ENCODE data around the gene EVA1B.

Gene EVA1B

DNA sequence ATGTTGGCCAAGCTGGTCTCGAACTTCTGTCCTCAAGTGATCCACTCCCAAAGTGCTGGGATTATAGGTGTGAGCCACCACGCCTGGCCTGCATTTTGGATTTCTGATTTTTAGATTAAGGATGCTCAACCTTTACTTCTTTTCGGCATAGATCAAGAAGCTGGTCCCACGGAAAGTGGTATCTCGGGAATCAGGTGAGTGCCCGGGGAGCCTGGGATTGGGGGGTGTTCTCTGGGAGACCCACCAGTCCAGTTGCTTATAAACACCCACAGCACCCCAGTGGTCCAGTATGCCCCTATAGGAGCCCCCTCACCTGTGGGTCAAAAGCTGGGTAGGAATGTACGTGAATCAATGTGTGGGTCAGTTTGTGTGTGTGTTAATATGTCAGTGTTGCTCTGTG lies 14.0 kb downstream of the EVA1B start:
- no peak for DNase-seq (ENCODE audit: low spot score)

DNA sequence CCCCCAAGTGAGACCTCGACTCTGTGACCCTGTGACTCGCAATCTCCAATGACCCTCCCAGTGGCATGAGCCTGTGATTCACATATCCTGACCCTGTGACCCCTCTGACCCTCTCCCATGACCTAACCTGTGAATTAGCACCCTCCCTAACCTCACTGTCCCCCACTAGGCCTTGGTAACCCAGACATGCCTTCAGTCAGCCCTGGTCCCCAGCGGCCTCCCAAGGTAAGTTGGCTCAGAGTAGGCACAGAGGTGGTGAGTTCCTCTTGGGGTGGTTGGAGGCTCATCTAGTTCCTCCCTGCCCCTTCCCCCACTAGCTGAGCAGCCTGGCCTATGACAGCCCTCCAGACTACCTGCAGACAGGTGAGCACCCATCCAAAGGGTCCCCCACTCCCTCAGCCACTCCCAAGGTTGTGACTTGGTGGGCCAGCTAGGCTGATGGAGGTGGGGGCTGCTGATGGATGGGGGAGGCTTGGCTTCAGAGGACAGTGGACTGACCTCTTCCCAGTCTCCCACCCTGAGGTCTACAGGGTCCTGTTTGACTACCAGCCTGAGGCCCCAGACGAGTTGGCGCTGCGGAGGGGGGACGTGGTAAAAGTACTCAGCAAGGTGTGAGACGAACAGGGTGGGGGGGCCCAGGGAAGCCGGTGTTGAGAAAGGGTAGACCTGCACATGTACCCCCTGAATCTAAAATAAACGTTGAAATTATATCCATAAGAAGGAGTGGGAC lies 15.7 kb downstream of the EVA1B start:
- no peak for DNase-seq (ENCODE audit: low spot score)

DNA sequence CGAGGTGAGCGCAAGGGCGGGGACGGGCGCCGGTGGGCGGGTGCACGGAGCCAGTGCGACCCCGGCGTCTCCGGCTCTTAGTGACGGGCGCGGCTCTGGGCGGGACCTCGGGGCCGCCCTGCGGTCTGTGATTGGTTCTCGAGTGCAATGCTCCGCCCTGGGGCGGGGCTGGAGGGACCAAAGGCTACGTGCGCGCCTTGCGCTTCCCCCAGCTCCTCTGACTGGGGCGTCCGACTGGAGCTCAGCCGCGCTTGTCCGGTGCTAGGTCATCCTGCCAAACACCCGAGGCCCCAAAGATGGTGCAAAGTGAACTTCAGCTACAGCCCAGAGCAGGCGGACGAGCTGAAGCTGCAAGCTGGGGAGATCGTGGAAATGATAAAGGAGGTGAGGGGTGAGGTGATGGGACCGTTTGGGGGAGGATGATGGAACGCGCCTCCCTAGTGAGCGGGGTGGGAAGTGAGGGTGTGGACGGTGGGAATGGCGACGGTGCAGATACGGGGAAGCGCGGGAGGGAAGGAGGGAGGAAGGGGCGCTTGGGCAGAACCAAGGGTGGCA lies 16.5 kb downstream of the EVA1B start:
- peak; percentile 94 for DNase-seq (ENCODE audit: low spot score)

DNA sequence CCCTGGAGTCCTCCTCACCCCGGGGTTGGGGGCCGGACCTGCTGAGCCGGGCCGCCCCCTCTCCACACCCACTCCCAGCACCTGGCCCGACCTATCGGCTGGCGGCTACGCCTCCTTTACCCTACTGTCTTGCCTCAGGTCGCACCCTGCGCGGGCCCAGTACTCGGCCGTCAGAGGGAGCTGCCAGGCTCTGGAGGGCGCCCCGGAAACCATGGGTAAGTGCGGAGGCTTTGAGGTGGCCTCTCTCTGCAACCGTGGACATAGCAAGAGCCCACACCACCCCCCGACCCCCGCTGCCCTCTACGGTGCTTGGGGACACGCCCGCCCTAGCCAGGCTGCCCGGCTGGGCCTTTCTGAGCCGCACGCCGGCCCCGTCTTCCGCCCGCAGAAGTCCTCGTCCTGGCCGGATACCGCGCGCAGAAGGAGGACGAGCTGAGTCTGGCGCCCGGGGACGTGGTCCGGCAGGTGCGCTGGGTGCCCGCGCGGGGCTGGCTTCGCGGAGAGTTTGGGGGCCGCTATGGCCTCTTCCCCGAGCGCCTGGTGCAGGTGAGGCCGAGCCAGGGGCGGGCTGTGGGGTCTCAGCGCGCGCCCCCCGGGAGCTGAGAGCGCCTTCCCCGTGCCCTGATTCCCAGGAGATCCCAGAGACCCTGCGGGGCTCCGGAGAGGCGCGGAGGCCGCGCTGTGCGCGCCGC lies 17.1 kb downstream of the EVA1B start, which contains the start of gene SH3D21:
SH3D21 (plus strand) TSS at position 159 of the 692 bp plus-strand sequence; CDS start at position 212, 53 bp downstream.
- DNase-seq (ENCODE audit: low spot score), result peak; percentile 79

DNA sequence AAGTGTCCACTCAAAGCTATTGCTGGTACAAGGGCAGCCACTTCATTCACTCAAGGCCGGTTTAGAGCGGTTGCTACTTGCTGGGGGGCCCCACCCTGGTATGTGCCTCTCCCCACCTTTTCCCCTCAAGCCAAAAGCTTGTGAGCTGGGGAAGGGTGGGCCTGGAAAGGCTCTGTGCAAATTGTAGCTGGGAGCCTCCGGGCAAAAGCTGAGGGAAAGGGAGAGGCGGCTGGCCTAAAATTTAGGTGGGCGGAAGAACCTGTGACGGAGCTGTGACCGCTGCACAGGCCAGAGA lies 17.6 kb downstream of the EVA1B start:
- no peak for DNase-seq (ENCODE audit: low spot score)

DNA sequence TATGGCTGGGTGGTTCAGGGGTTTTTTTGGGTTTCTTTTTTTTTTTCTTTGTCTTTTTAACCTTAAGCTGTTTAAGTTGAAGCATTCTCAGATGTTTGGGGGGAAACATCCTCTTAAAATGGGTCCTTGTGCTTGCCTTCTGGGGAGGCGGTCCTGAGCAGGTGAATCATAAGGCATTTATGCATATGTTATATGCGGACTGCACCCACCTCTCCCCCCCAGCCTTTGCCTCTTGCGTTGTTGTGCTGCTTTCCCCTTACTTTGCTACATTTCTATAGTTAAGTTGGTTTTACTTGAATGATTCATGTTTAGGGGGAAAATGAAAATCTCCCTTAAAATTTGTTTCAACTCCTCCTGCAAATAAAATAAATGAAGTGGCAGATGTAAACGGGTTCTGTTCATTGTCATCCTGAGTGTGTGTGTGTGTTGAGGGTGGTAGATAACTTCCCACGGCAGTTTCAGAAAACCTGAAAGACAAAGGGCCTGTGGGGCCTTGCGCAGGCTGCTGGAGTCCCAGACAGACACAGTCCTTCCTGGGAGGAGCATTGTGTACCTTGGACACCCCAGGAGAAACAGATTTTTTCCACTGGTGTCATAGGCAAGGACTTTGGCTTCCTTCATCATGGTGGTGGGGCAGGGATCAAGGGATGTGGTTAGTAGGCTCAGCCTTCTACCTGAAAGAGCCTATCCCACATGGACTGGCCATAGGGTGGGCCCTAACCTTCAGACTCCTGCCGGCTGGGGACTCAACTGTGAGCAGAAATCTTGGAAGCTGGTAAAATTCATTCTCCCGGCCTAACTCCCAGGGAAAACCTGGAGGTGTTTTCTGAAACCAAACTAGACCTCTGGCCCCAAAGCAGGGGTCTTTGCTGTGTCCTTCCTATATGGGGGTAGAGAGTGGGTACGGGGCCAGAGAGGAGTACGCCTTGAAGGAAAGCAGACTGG lies 18.2 kb downstream of the EVA1B start:
- no peak for DNase-seq (ENCODE audit: low spot score)

DNA sequence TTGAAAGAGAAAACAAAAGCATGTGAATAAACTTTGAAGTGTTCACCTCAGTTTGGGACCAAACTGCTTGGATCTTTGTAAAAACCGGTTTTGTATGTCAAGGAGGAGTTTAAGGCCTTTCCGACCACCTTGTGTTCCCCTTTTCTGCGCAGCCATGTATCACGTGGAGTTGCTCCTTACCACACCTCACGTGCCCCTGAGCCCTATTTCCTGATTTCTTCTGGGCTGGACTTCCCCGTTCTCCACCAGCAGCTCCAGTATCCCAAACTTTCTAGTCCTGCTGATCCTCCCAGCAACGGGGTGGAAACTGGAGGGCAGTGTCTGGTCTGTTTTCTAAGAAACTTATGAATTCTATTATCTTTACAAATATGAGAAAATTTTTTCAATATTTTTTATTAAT lies 18.9 kb downstream of the EVA1B start:
- no peak for DNase-seq (ENCODE audit: low spot score)

DNA sequence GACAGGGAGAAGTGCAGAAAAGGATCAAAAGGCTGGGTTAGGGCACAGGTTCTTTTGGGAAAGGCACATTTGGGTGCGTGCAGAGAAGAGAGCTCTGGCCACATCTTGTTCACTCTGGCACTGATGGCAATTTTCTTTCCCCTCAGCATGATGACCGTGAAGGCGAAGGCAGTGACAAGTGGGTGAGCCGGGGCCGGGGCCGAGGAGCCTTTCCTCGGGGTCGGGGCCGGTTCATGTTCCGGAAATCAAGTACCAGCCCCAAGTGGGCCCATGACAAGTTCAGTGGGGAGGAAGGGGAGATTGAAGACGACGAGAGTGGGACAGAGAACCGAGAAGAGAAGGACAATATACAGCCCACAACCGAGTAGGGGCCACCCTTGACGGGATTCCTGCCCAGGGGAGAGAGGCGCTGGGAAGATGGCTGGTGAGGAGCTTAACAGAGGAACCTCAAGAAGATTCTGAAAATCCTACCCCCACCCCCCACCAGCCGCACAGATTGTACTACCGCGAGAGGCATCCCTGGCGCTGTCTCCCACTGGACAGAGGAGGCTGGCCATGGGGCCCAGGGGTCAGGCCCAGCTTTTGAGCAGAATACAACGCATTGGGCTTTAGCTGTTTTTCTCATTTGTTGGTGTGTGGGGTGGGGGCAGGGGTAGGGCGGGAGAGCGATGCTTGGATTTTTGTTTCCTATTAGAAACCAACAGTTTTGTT lies 19.6 kb downstream of the EVA1B start:
- no peak for DNase-seq (ENCODE audit: low spot score)

DNA sequence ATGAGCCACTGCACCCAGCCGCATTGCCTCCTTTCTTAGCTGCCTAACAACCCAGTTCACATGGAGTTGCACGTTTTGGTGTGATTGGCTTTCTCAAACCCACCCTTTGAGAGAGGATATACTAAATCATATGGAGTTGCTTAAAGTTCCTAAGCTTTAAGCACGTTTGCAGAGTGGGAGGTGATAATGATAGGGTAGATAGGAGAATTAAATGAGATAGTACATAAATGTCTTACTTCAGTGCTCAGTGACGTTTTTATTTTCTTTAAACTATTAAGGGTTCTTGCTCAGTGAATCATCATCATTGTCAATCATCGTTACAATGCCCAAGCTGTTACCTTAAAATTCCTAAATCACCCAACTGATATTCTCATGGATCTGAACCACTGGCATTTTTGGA lies 20.2 kb downstream of the EVA1B start:
- no peak for DNase-seq (ENCODE audit: low spot score)

DNA sequence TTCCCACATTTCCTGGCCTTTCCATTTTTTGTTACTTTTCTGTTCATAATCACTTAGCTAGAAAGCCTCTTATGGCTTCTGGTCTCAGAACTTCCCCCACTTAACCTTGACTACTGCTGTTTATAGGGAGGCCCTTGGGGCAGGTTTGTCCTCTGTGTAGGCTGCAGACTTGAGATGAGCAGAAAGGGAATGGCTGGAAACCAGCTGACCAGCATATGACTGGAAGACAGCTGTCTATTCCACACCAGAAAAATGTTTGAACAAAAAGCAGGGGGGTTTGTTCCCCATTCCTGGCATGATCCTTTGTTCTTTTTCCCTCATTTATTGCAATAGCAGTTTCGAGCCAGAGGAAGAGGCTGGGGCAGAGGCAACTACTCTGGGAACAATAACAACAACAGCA lies 22.2 kb downstream of the EVA1B start:
- no peak for DNase-seq (ENCODE audit: low spot score)

DNA sequence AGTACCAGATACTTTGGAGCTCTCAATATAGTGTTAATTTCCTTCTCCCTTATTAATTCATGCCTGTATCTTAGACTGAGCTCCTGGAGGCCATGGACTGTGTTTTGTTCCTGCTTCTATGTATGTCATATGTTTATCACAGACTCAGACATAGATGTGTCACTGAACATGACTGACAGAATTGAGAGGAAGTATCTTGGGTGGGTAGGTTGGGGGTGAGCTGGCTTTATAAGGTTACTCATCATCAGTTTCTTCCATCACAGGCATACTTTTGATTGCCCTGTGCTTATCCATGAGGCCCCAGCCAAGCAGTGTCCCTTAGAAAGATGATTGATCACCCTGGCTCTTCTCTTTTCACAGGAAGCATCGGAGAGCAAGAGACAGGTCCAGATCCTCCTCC lies 22.9 kb downstream of the EVA1B start:
- DNase-seq (ENCODE audit: low spot score), result no peak

DNA sequence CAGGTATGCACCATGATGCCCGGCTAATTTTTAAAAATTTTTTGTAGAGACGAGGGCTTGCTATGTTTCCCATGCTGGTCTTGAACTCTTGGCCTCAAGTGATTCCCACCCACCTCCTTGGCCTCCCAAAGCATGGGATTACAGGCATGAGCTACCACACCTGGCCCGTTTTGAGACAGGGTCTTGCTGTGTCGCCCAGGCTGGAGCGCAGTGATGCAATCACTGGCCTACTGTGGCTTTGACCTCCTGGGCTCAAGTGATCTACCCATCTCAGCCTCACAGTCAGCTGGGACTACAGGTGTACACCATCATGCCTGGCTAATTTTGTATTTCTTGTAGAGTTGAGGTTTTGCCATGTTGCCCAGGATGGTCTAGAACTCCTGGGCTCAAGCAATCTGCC lies 24.8 kb downstream of the EVA1B start:
- DNase-seq (ENCODE audit: low spot score), result no peak

DNA sequence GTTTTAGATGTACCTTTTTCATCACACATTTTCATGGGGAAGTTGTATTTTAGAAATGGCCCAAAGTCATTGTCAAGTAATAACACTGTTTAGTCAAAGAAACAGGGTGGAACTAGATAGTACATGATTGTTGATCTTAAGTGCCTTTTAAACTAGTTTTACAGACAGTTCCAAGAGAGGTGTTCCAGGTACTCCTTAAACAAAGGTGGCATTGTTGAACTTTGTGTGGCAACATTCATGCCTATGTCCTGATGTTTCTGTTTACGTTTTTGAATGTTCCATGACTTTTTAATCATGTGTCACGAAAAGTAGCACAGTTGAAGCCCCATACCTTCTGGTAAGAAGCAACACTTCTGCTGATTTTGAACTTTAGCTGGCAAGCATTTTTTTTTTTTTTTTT lies 26.4 kb downstream of the EVA1B start:
- DNase-seq (ENCODE audit: low spot score), result no peak

DNA sequence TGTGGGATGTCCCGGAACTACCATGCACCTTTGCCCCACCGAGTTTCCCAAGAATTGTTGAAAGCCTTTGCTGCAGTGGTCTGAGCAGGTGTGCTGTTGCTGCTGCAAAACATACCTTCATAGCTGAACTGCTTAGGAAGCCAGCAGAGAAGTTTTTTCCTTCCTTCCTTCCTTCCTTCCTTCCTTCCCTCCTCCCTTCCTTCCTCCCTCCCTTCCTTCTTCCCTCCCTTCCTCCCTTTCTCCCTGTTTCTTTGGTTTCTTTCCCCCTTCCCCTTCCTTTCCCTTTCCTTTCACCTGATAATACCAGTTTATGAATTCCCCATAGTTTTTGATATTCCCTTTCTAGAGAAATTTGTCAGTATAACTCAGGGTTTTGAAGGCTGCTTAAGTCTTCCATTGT lies 28.1 kb downstream of the EVA1B start:
- no peak for DNase-seq (ENCODE audit: low spot score)

DNA sequence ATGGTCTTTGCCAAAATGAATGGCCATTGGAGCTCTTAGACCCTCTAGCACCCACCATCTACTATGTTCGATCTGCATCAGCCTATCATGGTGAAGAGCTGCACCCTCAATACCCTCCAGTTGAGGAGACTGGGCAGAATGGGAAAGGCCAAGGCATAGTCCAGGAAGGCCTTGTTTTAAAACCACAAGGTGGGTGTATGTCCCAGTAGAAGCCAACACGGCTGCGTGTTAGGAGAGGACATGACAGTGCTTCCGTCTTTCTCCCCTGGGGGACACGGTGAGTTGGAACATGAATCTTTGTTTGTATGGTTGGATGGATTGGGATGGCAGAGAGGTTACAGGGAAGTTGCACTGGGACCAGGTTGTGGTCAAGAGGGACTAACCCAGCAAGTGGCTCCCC lies 35.9 kb downstream of the EVA1B start:
- no peak for DNase-seq (ENCODE audit: low spot score)

DNA sequence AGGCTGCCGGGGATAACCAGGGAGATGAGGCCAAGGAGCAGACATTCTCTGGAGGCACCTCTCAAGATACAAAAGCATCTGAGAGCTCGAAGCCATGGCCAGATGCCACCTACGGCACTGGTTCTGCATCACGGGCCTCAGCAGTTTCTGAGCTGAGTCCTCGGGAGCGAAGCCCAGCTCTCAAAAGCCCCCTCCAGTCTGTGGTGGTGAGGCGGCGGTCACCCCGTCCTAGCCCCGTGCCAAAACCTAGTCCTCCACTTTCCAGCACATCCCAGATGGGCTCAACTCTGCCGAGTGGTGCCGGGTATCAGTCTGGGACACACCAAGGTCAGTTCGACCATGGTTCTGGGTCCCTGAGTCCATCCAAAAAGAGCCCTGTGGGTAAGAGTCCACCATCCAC lies 36.6 kb downstream of the EVA1B start:
- no peak for DNase-seq (ENCODE audit: low spot score)

DNA sequence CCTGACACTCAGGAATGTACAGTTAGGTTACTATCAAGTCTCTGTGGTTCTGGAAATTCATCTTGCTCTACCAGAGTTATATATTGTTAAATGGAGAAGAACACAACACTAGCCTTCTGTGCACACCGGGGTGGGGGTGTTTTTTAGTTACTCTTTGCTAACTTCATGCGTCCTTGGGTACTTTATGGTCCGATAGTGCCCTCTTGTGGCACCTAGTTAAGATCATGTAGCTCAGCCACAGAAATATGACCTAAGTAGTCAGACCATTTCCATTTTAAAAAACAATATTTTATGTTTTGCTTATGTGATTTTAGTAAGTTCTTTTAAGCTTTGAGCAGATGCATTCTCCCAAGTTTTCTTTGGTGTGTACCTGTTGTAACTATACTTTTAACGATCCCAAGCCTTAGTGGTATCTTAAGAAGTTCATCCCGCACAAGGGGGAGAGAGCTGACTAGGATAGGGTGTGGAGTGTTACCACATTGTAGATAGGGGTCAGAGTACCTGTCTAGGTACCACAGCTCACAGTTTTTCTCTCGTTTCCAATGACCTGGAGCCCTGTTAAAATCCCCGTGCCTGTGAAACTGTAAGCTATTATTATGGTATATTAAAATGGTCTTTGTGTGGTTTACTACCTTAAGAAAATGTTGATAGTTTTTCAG lies 37.9 kb downstream of the EVA1B start:
- DNase-seq (ENCODE audit: low spot score), result peak; percentile 47

DNA sequence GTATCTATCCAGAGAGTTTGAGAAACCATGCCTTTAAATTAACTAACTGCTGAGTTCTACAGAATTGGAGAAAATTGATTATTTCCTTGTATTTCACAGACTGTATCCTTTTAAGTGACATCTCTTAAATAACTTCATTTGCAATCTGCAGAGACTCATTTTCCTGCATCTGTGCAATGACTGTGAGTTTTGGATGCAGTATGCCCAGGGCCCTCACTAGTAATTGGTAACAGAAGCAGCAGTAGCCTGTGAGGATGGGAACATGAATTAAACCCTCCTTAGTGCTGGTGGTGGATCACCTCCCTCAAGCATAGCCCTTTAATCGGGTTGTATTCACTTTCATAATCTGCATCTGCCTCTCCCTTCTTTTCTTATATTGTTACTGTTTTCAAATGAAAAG lies 38.9 kb downstream of the EVA1B start:
- DNase-seq (ENCODE audit: low spot score), result no peak

DNA sequence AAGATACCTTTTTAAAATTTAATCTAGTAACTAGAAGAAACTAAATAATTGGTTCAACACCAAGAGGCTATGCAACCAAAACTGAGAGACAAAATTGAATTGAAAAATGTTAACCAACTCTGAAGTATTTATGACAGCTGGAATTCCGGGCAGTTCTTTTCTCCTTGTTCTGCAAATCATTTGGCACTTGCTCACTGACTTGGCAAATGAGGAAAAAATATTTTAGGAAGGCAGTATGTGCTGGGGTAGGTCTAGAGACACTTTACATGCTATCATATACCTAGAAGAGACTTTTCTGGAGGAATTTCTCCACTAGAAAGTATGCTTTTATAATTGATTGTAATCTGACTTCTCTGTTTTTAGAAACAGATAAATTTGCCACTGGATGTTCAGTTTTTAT lies 39.4 kb downstream of the EVA1B start:
- no peak for DNase-seq (ENCODE audit: low spot score)

DNA sequence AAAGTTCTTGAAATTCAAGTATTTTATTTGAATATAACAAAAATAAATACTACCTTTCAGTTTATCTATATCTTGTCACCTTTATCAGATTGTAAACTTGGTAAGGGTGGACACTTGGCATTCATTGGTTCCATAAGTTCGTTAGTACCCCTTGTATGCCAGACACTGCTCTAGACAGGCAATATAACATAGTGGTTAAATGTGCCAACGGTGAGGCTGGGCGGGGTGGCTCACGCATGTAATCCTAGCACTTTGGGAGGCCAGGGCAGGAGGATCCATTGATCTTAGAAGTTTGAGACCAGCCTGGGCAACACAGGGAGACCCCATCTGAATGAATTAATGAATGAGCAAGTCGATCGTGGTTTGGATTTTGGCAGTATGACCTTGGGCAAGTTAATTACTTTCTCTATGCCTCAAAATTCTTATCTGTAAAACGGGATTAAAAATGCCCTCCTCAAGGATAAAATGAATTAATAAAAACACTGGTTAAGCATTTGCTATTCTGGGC lies 43.6 kb downstream of the EVA1B start:
- DNase-seq (ENCODE audit: low spot score), result no peak

DNA sequence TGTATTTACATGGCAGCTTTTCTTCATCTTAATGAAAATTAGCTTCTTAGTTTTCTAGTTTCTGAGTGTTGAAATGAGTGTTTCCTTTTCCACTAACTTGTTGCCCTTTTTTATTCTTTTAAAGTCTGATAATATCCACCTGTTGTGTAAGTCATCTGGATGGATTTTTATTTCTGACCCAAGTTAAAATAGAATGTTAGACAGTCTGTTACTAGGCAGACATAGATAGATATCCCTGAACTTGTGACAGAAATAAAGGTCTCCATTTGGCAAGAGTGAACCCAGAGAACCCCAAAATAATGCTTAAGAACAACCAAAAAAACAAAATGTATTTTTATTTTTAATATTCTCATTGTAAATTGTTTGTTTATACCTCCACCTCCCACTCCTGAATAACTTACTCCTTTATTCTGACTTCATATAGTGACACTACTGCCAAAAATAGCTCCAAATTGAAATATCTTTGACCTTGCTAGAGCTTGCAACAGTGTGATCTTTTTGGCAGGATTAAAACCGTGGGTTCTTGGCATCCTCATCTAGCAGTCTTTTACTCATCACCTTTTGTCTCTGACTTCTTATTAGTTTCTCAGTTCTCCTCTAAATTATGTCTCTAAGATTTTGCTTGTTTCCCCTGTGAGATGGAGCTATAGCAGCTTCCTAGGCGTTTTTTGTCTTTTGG lies 44.2 kb downstream of the EVA1B start:
- DNase-seq (ENCODE audit: low spot score), result no peak

Measured in HuH-7 (cell line).